Measurements from ENCODE around the gene FRMD4A. TPM values are rescaled to one million over a fixed set of nuclear protein-coding genes. Genes with fewer than 3 reads are reported as not detected.

Gene FRMD4A
- total RNA-seq, 4 donors from 2014 or later, result 4.0 to 12.7 (median 5.6) TPM

- 38 to 40% methylated on average over 2 to 3 of the region's 6 CpGs for WGBS, 2 donors (ENCODE audit: low coverage in 1 of 2)
- in situ Hi-C loops (cut with MboI; ENCODE audit: low pct_ligation_motif_present in 1 of 4, low pct_unique_long_range_greater_than_20kb in 1 of 4, low sequenced_read_pairs in 3 of 4), result no loop called here
Measured at GRCh38 chr10:13732465-13732881, 598.3 kb downstream of the FRMD4A start.

GRCh38 chr10:13731799-13732198, 598.9 kb downstream of the FRMD4A start:
- in situ Hi-C loops (cut with MboI; ENCODE audit: low pct_ligation_motif_present in 1 of 4, low pct_unique_long_range_greater_than_20kb in 1 of 4, low sequenced_read_pairs in 3 of 4), result no loop called here

More at GRCh38 chr10:13732465-13732881, 598.3 kb downstream of the FRMD4A start:
- Histone ChIP-seq H3K36me3 (no peaks in the 10 kb centered on the region), H3K4me1 (no peaks in the 10 kb centered on the region), H3K27me3 (no peaks in the 10 kb centered on the region), H3K9me3 (no peaks in the 10 kb centered on the region), H3K4me3 (no peak overlapping the region), H3K27ac (no peak overlapping the region)
- DNase-seq, result no peak
- intact Hi-C loops (cut with DNase I; ENCODE audit: low total_unique reads), result no loop called here
- TF ChIP-seq POLR2AphosphoS5 (IDR thresholded peaks at IDR 0.05) (no peak), EP300 (IDR thresholded peaks at IDR 0.05; ENCODE audit: low read depth) (no peak), CTCF (IDR thresholded peaks at IDR 0.05) (no peak), POLR2A (IDR thresholded peaks at IDR 0.05) (no peak)

GRCh38 chr10:13730956-13731355, 599.8 kb downstream of the FRMD4A start:
- Histone ChIP-seq H3K4me3 (no peak overlapping the region), H3K9me3 (no peaks in the 10 kb centered on the region), H3K36me3 (no peaks in the 10 kb centered on the region), H3K27me3 (no peaks in the 10 kb centered on the region), H3K4me1 (no peaks in the 10 kb centered on the region), H3K27ac (no peak overlapping the region)
- TF ChIP-seq CTCF (IDR thresholded peaks at IDR 0.05) (no peak), POLR2A (IDR thresholded peaks at IDR 0.05) (no peak), POLR2AphosphoS5 (IDR thresholded peaks at IDR 0.05) (no peak)
- in situ Hi-C loops (cut with MboI; ENCODE audit: low pct_ligation_motif_present in 1 of 4, low pct_unique_long_range_greater_than_20kb in 1 of 4, low sequenced_read_pairs in 3 of 4) (no loop called here), intact Hi-C loops (cut with DNase I; ENCODE audit: low total_unique reads) (no loop called here)
- no peak for DNase-seq
- 90 to 95% methylated on average over 6 to 7 of the region's 7 CpGs for WGBS, 2 donors (ENCODE audit: low coverage in 1 of 2)

More at GRCh38 chr10:13731799-13732198, 598.9 kb downstream of the FRMD4A start:
- Histone ChIP-seq H3K27me3 (no peaks in the 10 kb centered on the region), H3K36me3 (no peaks in the 10 kb centered on the region), H3K27ac (no peak overlapping the region), H3K4me1 (no peaks in the 10 kb centered on the region), H3K4me3 (no peak overlapping the region), H3K9me3 (no peaks in the 10 kb centered on the region)
- DNase-seq, result no peak
- WGBS, 2 donors (ENCODE audit: low coverage in 1 of 2), result 90 to 91% methylated on average over 4 to 8 of the region's 8 CpGs
- TF ChIP-seq EP300 (IDR thresholded peaks at IDR 0.05; ENCODE audit: low read depth) (no peak), POLR2AphosphoS5 (IDR thresholded peaks at IDR 0.05) (no peak), POLR2A (IDR thresholded peaks at IDR 0.05) (no peak), CTCF (IDR thresholded peaks at IDR 0.05) (no peak)
- intact Hi-C loops (cut with DNase I; ENCODE audit: low total_unique reads), result no loop called here

GRCh38 chr10:13730306-13730652, 600.4 kb downstream of the FRMD4A start:
- H3K27me3 ChIP-seq, result no peaks in the 10 kb centered on the region
- DNase-seq, result no peak
- WGBS, 2 donors (ENCODE audit: low coverage in 1 of 2), result 59 to 83% methylated on average over 3 to 10 of the region's 10 CpGs
- no peak overlapping the region for H3K27ac ChIP-seq
- TF ChIP-seq EP300 (IDR thresholded peaks at IDR 0.05; ENCODE audit: low read depth) (no peak), POLR2A (IDR thresholded peaks at IDR 0.05) (no peak), POLR2AphosphoS5 (IDR thresholded peaks at IDR 0.05) (no peak), CTCF (IDR thresholded peaks at IDR 0.05) (no peak)
- no peaks in the 10 kb centered on the region for H3K9me3 ChIP-seq
- intact Hi-C loops (cut with DNase I; ENCODE audit: low total_unique reads) (no loop called here), in situ Hi-C loops (cut with MboI; ENCODE audit: low pct_ligation_motif_present in 1 of 4, low pct_unique_long_range_greater_than_20kb in 1 of 4, low sequenced_read_pairs in 3 of 4) (no loop called here)
- H3K36me3 ChIP-seq, result no peaks in the 10 kb centered on the region
- no peaks in the 10 kb centered on the region for H3K4me1 ChIP-seq
- H3K4me3 ChIP-seq, result no peak overlapping the region
